Ovary (tissue), 3 donors: Measurements from ENCODE around the gene RTF2.

Experiments used
- EP300 ChIP-seq: sonication (generic); formaldehyde crosslinking; IDR thresholded peaks from one replicate; pipeline ENCODE4 v1.6.1; 2017; ENCODE audit warnings: antibody characterized with exemption
- POLR2A ChIP-seq: fragments of 450-650 bp; IDR thresholded peaks from one replicate; pipeline ENCODE4 v1.6.1; 2017; ENCODE audit warnings: antibody characterized with exemption, mild to moderate bottlenecking, moderate library complexity
- TF ChIP-seq, protein P1 (sequence below), 3 donors: fragments of 450-650 bp in 2 of 3; fragments of 200-600 bp in 1 of 3; IDR thresholded peaks; one replicate each; pipeline versions ENCODE4 v1.5.1 to v1.8.0; 2016 to 2022; ENCODE audit warnings: antibody characterized with exemption in 3 of 3, mild to moderate bottlenecking in 1 of 3
- donor health status: DM: no; HTN: no; CAD: no.

GRCh38 chr20:56518721-56519398 lies 50.4 kb downstream of the RTF2 start:
- no peak for TF ChIP-seq EP300
- TF ChIP-seq, protein P1, sequence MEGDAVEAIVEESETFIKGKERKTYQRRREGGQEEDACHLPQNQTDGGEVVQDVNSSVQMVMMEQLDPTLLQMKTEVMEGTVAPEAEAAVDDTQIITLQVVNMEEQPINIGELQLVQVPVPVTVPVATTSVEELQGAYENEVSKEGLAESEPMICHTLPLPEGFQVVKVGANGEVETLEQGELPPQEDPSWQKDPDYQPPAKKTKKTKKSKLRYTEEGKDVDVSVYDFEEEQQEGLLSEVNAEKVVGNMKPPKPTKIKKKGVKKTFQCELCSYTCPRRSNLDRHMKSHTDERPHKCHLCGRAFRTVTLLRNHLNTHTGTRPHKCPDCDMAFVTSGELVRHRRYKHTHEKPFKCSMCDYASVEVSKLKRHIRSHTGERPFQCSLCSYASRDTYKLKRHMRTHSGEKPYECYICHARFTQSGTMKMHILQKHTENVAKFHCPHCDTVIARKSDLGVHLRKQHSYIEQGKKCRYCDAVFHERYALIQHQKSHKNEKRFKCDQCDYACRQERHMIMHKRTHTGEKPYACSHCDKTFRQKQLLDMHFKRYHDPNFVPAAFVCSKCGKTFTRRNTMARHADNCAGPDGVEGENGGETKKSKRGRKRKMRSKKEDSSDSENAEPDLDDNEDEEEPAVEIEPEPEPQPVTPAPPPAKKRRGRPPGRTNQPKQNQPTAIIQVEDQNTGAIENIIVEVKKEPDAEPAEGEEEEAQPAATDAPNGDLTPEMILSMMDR (IDR thresholded peaks at IDR 0.05) = no peak
- TF ChIP-seq POLR2A = no peak
